ENCODE data around the gene PAIP2.

DNA sequence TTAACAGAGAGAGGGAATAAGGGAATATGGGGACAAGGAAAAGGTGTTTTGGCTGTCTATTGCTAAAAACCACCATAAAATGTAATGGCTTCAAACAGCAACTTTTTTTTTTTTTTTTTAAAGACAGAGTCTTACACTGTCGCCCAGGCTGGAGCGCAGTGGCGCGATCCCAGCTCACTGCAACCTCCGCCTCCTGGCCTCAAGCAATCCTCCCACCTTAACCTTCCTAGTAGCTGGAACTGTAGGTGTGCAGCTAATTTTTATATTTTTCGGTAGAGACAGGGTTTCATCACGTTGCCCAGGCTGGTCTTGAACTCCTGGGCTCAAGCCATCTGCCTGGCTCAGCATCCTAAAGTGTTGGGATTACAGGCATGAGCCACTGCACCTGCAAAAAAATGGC lies 66.5 kb downstream of the PAIP2 start:
- TF ChIP-seq, protein P1, sequence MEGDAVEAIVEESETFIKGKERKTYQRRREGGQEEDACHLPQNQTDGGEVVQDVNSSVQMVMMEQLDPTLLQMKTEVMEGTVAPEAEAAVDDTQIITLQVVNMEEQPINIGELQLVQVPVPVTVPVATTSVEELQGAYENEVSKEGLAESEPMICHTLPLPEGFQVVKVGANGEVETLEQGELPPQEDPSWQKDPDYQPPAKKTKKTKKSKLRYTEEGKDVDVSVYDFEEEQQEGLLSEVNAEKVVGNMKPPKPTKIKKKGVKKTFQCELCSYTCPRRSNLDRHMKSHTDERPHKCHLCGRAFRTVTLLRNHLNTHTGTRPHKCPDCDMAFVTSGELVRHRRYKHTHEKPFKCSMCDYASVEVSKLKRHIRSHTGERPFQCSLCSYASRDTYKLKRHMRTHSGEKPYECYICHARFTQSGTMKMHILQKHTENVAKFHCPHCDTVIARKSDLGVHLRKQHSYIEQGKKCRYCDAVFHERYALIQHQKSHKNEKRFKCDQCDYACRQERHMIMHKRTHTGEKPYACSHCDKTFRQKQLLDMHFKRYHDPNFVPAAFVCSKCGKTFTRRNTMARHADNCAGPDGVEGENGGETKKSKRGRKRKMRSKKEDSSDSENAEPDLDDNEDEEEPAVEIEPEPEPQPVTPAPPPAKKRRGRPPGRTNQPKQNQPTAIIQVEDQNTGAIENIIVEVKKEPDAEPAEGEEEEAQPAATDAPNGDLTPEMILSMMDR (IDR thresholded peaks at IDR 0.05): no peak
- no peak for TF ChIP-seq POLR2A (IDR thresholded peaks at IDR 0.05)

All from prostate gland (tissue), 2 donors.